Testis (tissue), 3 donors: ENCODE results near the gene XYLT1. TPM values are rescaled to one million over a fixed set of nuclear protein-coding genes. Genes with fewer than 3 reads are reported as not detected.

ENCODE experiments used
- DNase-seq: peaks from one replicate; pipeline ENCODE4 v3.0.0-alpha.2; 2019
- H3K27ac ChIP-seq, 2 donors: fragments of 200-600 bp; sonication (generic); one replicate each; pipeline ENCODE4 v1.5.1; 2019
- H3K27me3 ChIP-seq: fragments of 200-600 bp; sonication (generic); one replicate; pipeline ENCODE4 v1.5.1; 2019
- H3K36me3 ChIP-seq: fragments of 200-600 bp; sonication (generic); one replicate; pipeline ENCODE4 v1.5.1; 2017; ENCODE audit warnings: low read depth; ENCODE audit errors: missing control alignments
- H3K4me1 ChIP-seq: fragments of 200-600 bp; sonication (generic); one replicate; pipeline ENCODE4 v1.5.1; 2019
- H3K4me3 ChIP-seq, 2 donors: fragments of 200-600 bp; sonication (generic); one replicate each; pipeline ENCODE4 v1.5.1; 2017 to 2019
- H3K9me3 ChIP-seq: fragments of 200-600 bp; sonication (generic); one replicate; pipeline ENCODE4 v1.5.1; 2017
- CTCF ChIP-seq, 3 experiments: fragments of 450-650 bp in 2 of 3; fragments of 200-600 bp in 1 of 3; sonication (generic) in 1 of 3; IDR thresholded peaks; one replicate each; pipeline ENCODE4 v1.5.1; 2016 to 2019; ENCODE audit warnings: antibody characterized with exemption in 3 of 3, mild to moderate bottlenecking in 2 of 3, moderate library complexity in 1 of 3
- POLR2A ChIP-seq: fragments of 450-650 bp; IDR thresholded peaks from one replicate; pipeline ENCODE4 v1.6.1; 2017; ENCODE audit warnings: antibody characterized with exemption, mild to moderate bottlenecking, moderate library complexity
- WGBS, 2 donors: methylation state at CpG; one replicate each; pipeline ENCODE4 v1.1.5; 2018; 5-methylcytosine and 5-hydroxymethylcytosine counted together
- intact Hi-C: fragments of 100-400 bp; cut with DNase I; formaldehyde crosslinking; loops from one replicate; pipeline ENCODE4 v1.15.1; 2023; ENCODE audit warnings: low total_unique reads
- polyA plus RNA-seq: library from polyadenylated mRNA; stranded (reverse); fragments of 350-450 nt; fragmentation: Illumina TruSeq; extraction: RNeasy Lipid Tissue Mini Kit (QIAGEN cat#74804); gene quantifications from one replicate; pipeline ENCODE4 v1.2.3, GENCODE V29; 2014; ENCODE audit warnings: low read depth, low replicate concordance; ENCODE audit not compliant: insufficient read depth
- total RNA-seq, 2 donors: library from RNA; depleted of rRNA; stranded (reverse); fragments of >200 nt; gene quantifications; one replicate each; pipeline ENCODE4 v1.2.3, GENCODE V29; 2016

XYLT1 gene
- total and polyA plus RNA-seq, 3 donors from 2014 or later = 6.5 to 20.7 (median 13.6) TPM

GRCh38 chr16:17353561-17353960, 117.2 kb downstream of the XYLT1 start:
- H3K4me3 ChIP-seq = no peak overlapping the region
- H3K4me1 ChIP-seq = peaks cover 11% of the 10 kb centered on the region
- H3K27ac ChIP-seq = no peak overlapping the region
- H3K27me3 ChIP-seq = no peaks in the 10 kb centered on the region
- TF ChIP-seq CTCF (IDR thresholded peaks at IDR 0.05) (no peak), POLR2A (no peak)
- intact Hi-C loops = no loop called here
- DNase-seq = no peak
- WGBS, 2 donors = 59 to 68% methylated on average over 3 of the region's 3 CpGs
- H3K36me3 ChIP-seq = no peaks in the 10 kb centered on the region
- H3K9me3 ChIP-seq = no peaks in the 10 kb centered on the region

- Histone ChIP-seq H3K27ac (no peak overlapping the region), H3K4me1 (peaks cover 14% of the 10 kb centered on the region), H3K4me3 (no peak overlapping the region), H3K27me3 (no peaks in the 10 kb centered on the region), H3K9me3 (no peaks in the 10 kb centered on the region), H3K36me3 (no peaks in the 10 kb centered on the region)
- TF ChIP-seq POLR2A (no peak), CTCF (IDR thresholded peaks at IDR 0.05) (no peak)
- 76 to 86% methylated on average over 6 of the region's 6 CpGs for WGBS, 2 donors
- no peak for DNase-seq
- intact Hi-C loops = no loop called here
Observed at GRCh38 chr16:17351441-17352035, 119.2 kb downstream of the XYLT1 start.

GRCh38 chr16:17350207-17350606, 120.6 kb downstream of the XYLT1 start:
- no peak for DNase-seq
- Histone ChIP-seq H3K27ac (peak overlapping the region in 1 of 2 donors; percentile 28), H3K4me3 (no peak overlapping the region), H3K4me1 (peaks cover 20% of the 10 kb centered on the region), H3K9me3 (no peaks in the 10 kb centered on the region), H3K36me3 (no peaks in the 10 kb centered on the region), H3K27me3 (no peaks in the 10 kb centered on the region)
- intact Hi-C loops = no loop called here
- WGBS, 2 donors = 76 to 86% methylated on average over 4 of the region's 4 CpGs
- TF ChIP-seq POLR2A = no peak
- TF ChIP-seq CTCF (IDR thresholded peaks at IDR 0.05) = no peak

GRCh38 chr16:17348826-17349225, 121.9 kb downstream of the XYLT1 start:
- Histone ChIP-seq H3K4me3 (no peak overlapping the region), H3K9me3 (no peaks in the 10 kb centered on the region), H3K4me1 (peaks cover 21% of the 10 kb centered on the region), H3K27ac (no peak overlapping the region), H3K27me3 (no peaks in the 10 kb centered on the region), H3K36me3 (no peaks in the 10 kb centered on the region)
- 93 to 96% methylated on average over 8 to 11 of the region's 11 CpGs for WGBS, 2 donors
- TF ChIP-seq POLR2A (no peak), CTCF (IDR thresholded peaks at IDR 0.05) (no peak)
- DNase-seq = no peak
- intact Hi-C loops = no loop called here
